ENCODE measurements around the gene DNAJC17.

DNAJC17 gene

GRCh38 chr15:40789999-40790398 is 17.3 kb downstream of the DNAJC17 start:
- DNase-seq: no peak

- no peak for DNase-seq
Observed at GRCh38 chr15:40789119-40789518, 18.2 kb downstream of the DNAJC17 start.

GRCh38 chr15:40787991-40788390 is 19.3 kb downstream of the DNAJC17 start:
- no peak for DNase-seq

GRCh38 chr15:40787344-40787841 is 19.9 kb downstream of the DNAJC17 start:
- peak; percentile 50 for DNase-seq

GRCh38 chr15:40785814-40786213 is 21.5 kb downstream of the DNAJC17 start:
- no peak for DNase-seq

GRCh38 chr15:40785164-40785563 is 22.1 kb downstream of the DNAJC17 start:
- no peak for DNase-seq

GRCh38 chr15:40782609-40783227 is 24.6 kb downstream of the DNAJC17 start:
- peak; percentile 80 for DNase-seq

GRCh38 chr15:40776537-40777141 is 30.6 kb downstream of the DNAJC17 start:
- peak; percentile 61 for DNase-seq

- no peak for DNase-seq
Observed at GRCh38 chr15:40775740-40776536, 31.3 kb downstream of the DNAJC17 start.

- no peak for DNase-seq
Observed at GRCh38 chr15:40775007-40775406, 32.3 kb downstream of the DNAJC17 start.

- DNase-seq: no peak
Observed at GRCh38 chr15:40773902-40774301, 33.4 kb downstream of the DNAJC17 start.

- DNase-seq: no peak
Observed at GRCh38 chr15:40773496-40773895, 33.8 kb downstream of the DNAJC17 start.

GRCh38 chr15:40772014-40772413 is 35.3 kb downstream of the DNAJC17 start:
- no peak for DNase-seq

- no peak for DNase-seq
Observed at GRCh38 chr15:40771242-40771641, 36.0 kb downstream of the DNAJC17 start.

- DNase-seq: no peak
Observed at GRCh38 chr15:40770147-40770721, 37.0 kb downstream of the DNAJC17 start.

- peak; percentile 32 for DNase-seq
Observed at GRCh38 chr15:40769274-40770146, 37.8 kb downstream of the DNAJC17 start, which contains the start of gene C15orf62. TSS of gene C15orf62 (plus strand) at chr15:40769980. CDS start at chr15:40770496, 516 bp downstream.

GRCh38 chr15:40768521-40769273 is 38.6 kb downstream of the DNAJC17 start:
- no peak for DNase-seq

- DNase-seq: no peak
Observed at GRCh38 chr15:40767838-40768500, 39.3 kb downstream of the DNAJC17 start.

- DNase-seq: no peak
Observed at GRCh38 chr15:40766906-40767837, 40.1 kb downstream of the DNAJC17 start.

Data from activated CD4-positive, alpha-beta T cell treated with anti-CD3 and anti-CD28 coated beads, Interleukin-10, Interleukin-2, amounts not matched to agents 100 ng/mL and 50 ng/mL, durations not matched to agents 16 hours and 8 hours (primary cell).